ENCODE results near the gene PROCA1. TPM values are rescaled to one million over a fixed set of nuclear protein-coding genes. Genes with fewer than 3 reads are reported as not detected.

The PROCA1 gene
- total RNA-seq, 1 donor from 2014 or later = 1.1 TPM

DNA sequence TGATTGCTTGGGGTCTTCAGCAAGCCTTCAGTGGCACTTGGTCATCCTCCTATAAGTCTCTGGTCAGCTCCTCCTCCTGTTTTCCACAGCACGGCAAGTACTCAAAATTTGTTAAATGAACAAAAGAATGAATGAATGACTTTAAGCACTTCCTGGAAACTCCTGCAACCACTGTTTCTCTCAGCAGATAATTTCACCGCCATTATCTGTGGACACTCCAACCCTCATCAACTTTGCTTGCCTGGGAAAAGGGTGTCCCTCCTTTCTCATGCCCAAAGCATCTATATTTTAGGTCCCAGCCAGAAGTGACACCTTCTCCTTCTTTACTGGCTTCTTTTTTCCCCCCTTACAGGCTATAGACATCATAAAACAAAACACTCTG, 4.4 kb downstream of the PROCA1 start:
- no peak for DNase-seq (ENCODE audit: low spot score)

DNA sequence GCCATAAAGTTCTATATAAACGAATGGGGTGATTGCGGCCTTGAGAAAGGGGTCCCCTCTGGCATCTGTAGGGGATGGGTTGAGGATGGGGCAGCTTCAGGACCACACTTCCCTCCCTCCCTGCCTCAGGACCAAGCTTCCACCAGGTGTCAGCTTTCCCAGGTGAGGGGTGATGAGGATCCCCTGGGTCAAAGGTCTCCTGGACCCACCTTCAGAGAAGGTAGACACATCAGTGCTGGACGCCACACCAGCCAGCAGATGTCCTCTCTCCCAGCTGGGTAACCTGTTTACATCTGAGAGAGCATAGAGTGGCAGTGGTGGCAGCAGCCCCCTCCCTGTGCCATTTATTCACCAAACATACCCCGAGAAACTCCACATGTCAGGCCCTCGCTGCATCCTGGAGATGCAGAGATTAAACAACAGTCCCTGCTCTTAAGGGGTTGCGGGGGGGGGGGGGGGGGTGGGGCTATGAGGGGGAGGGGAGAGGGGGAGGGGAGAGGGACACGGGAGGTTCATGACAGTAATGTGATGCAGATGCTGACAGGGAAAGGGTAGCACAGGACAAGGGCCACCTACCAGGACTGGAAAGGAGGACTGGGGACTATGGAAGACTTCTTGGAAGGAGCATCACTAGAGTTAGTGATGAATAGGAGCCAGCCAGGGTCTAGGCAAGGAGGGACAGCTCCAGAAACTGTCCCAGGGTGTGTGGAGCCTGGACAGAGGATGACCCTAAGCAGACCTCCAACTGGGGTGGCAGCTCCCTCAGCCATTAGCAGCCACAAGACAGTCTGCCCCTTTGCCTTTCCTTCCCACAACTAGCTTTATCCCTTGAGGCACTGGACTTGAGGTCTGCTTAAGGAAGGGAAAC, 5.0 kb downstream of the PROCA1 start:
- DNase-seq (ENCODE audit: low spot score) = no peak

DNA sequence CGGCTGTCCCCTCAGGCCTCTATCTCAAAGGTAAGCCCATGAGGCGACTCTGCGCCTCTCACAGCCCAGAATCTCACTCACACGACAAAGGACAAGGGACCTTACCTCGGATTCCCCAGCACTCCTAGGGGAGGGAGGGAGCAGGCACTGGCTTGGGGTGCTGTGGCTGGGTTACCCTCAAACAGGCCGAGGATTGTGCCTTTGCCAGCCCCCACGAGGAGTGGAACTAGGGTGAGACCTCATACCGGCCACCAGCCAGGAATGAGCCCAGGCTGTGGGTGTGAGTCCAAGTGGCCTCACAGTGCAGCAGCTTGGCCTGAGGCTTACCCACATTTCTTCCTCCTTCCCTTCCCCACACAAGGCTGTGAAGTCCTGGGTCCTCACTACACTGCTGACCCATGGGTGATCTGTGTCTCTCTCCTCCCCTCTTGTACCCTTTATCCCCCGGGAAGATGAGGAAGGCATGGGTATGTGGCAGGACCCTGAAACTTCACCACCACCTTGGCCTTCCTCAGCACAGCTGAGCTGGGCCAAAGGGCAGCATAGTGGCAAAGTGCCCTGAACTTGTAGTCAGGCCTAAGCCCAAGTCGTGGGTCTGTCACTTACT, 5.9 kb downstream of the PROCA1 start:
- no peak for DNase-seq (ENCODE audit: low spot score)

DNA sequence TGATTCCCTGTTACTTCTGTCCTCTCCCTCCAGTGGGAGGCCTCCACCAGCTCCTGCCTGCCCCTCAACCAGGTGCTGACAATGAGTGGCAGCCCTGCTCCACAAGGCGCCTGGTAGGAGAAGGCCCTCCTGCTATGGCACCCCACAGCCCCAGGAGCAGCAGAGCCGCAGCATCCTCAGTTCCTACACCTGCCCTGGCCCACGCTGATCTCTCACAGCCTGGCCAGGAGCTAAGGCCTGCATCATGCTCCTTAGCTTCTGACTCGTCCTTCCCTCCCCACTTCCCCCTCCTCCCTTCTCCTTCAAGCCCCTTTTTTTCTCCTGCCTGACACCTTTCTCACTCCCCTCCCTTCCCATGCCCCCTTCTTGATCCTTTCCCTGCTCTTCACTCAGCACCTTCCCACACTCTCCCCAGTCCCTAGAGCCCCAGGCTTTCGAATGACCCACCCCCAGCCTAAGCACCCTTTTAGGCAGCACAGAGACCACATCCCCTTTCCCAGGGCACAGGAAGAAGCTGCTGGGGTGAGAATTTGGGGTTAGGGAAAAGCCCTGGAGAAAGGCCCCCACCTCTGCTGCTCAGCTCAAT, 6.5 kb downstream of the PROCA1 start:
- DNase-seq (ENCODE audit: low spot score) = no peak

DNA sequence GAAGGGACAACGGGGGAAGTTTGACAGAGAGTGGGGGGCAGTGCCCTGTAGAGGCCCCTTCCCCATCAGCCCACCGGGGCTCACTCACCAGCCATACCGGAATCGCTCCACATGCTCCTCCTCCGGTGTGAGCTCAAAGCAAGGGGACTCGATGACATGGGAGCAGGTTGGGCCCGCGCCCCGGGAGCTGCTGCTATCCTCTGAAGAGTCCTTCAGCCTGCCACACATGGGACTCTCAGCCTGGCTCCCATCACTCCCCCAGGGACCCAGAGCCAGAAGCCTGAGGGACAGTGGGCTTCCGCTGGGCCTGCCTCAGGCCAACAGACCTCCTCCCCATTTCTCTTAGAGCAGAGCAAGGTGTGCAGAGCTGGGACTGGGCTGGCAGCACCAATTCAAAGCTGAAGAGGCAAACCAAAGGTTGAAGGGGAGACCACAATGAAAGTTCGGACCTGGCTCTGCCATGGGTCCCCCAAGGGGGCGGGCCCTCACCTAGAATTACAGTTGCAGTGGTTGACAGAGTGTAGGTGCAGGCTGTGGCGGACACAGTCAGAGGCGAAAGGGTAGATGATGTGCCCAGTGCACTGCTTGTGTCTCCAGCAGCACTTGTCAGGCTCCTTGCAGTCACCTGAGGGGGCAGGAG, 7.3 kb downstream of the PROCA1 start:
- no peak for DNase-seq (ENCODE audit: low spot score)

DNA sequence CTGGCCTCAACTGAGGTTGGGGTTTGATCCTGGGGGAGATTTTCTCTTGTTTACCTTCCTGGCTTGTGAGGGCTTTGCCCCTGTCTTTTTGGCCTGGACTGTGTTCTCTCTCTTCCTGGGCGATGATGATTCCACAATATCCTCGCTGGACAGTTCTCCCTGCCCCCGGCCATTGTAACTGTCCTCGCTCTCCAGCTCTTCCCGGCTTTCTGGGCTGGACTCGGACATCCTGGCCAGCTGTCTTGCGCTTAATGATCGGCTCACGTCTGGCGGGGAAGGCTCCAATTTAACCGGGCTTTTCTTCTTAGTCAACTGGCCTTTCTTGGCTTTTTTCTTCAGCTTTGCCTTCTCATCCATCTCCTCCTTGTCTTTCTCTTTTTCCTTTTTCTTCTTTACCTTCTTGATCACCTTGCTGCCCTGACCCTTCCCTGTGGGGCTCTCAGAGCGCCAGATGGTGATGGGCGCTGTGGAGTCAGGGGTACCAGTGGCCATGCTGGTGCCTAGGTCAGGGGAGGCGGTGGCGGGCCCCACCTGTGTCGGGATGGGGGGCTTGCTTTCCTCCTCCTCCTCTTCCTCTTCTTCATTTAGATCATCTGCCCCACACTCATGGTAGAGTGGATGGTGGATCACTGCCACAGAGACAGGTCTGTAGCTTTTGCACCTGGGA, 8.0 kb downstream of the PROCA1 start:
- no peak for DNase-seq (ENCODE audit: low spot score)

DNA sequence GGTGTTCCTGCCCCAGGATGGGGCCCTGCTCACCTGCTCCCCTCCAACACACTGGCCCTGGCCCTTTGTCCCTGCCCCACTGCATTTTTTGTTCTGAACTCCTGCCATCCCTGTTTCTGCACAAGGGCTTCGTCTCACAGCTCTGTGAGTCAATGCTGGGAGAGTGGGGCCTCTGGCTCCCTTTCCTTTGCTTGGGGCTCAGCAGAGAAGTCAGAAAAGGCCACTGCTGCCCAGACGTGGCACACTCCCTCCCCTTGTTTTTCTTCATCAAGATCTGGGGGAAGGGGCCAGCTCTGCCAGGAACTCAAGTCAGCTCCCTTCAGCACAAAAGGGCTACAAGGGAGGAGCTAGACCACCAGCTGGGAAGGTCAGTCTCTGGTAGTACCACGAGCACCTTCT, 8.9 kb downstream of the PROCA1 start:
- no peak for DNase-seq (ENCODE audit: low spot score)

DNA sequence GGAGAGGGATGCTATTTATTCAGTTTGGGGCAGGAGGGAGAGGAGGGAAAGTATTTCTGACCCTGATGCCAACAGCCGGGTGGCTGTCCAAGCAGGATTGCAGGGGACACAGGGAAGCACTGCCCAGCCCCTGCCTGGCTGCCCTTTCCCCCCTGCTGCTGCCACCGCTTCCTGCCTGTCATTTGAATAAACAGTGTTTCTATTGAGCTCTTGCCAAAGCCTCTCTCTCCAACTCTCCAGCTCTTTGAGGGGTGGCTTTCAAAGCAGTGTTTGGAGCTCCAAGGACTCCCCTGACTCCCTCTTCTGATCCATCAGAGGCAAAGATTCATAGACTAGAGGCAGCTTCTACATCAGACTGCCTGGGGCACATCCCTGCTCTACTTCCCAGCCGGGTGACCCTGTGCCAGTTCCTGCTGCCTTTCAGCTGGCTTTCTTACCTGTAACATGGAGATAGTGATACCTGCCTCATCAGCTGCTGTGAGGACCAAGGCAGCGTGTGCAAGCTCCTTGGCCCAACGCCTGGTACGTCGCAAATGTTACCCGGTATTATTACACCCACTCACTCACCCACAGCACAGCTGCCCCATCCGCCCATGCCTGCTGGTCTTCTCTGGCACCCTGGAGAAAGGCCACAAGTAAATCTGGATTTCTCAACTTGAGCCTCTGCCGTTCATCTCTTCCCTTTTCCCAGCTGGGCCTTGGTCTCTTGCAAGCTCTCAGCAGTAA, 9.5 kb downstream of the PROCA1 start:
- no peak for DNase-seq (ENCODE audit: low spot score)

DNA sequence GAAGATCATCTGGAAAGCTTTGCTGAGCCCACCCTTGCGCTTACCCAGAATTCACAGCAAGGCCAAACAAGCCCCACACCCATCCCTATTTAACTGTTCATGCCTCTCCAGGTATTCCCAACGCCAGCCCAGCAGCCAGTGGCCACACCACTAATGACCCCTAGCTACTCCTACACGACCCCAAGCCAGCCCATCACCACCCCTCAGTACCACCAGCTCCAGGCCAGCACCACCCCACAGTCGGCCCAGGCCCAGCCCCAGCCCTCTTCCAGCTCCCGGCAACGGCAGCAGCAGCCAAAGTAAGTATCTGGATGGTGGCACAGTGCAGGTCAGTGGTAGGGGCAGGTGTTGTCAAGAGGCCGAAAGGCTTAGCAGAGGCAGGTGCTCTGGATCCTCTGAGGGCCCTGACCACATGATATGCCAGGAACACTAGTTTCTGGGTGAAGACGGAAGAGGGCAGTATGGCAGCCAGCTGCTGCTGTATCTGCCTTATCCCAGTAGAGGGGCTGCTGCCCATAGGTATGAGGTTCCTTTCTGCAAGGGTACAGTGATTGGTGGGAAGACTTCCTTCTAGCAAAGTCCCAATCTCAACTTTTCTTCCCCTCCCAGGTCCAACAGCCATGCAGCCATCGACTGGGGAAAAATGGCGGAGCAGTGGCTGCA, 10.7 kb downstream of the PROCA1 start:
- DNase-seq (ENCODE audit: low spot score) = no peak

DNA sequence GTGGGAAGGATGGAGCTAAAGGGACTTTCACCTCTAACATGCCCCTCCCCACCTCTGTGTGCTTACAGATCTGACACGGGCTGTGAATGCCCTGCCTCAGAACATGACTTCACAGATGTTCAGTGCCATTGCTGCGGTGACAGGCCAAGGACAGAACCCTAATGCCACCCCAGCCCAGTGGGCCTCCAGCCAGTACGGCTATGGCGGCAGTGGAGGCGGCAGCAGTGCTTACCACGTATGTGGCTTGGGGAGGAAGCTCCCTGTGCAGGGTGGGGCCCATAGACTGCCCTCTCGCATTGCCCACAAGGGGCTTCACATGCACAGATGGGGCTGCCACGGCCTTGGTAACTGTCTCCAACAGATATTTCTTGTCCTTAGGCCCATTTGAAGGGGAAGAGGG, 11.4 kb downstream of the PROCA1 start:
- DNase-seq (ENCODE audit: low spot score) = no peak

DNA sequence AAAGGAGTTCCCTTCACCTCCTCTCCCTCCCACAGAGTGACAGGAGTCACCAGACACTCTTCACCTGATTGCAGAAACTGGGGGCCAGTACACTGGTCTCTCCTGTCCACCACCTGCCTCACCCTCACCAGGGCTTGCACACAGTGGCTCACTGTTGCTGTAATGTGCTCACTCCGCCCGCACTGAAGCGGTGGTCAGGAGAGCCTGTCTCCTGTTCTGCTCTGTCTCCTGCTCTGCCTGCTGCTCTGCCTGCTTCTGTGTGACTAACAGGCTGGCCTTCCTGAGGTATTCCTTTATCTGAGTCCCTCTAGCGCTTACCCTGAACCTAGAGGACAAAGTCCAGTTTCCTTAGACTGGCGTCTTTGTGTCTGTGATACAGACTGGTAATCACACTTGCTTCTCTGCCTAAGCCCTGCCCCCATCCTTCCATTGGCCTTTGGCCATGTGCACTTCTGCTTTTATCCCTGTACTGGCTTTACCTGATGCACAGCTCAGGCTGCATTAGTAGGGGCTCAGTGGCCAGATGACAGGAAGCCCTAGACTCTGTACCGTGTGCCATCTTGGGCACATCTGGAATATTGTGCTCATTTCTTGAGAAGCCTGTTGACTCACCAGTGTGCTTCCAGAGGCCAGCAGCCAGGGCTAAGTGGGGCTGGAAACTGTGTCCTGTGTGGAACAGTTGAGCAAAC, 13.3 kb downstream of the PROCA1 start:
- no peak for DNase-seq (ENCODE audit: low spot score)

DNA sequence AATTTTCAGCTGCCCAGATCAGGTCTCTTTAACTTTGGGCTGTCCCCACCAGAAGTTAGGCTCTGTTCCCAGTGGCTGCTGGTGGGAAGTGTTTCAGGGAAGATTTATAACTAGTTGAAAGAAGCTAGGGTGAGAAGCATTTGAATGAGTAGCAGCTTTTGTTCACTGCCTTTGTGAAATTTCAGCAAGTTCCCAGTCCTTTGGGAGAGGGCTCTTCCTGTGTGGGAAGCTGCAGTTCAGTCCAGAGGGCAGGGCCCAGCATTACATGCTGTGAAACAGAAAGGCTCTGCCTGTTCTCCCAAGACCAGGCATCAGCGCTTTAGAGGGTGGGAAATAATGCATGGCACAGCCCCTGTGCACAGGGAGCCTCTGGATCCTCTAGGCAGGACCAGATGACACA, 17.8 kb downstream of the PROCA1 start:
- no peak for DNase-seq (ENCODE audit: low spot score)

DNA sequence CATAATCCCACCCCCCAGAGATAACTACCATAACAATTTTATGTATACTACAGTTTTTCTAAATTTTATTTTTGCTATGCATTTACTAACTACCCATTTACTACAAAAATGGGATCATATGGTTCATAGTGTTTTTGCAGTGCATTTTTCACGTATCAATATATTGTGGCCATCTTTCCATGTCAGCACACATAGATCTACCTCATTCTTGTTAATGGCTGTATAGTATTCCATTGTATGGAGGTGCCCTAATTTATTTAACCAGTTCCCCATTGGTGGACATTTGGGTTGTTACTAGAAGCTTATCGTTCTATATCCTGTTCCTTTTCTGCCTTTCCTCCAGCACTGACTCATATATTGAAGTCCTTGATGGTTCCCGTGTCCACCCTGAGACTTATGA, 22.7 kb downstream of the PROCA1 start:
- DNase-seq (ENCODE audit: low spot score) = no peak

DNA sequence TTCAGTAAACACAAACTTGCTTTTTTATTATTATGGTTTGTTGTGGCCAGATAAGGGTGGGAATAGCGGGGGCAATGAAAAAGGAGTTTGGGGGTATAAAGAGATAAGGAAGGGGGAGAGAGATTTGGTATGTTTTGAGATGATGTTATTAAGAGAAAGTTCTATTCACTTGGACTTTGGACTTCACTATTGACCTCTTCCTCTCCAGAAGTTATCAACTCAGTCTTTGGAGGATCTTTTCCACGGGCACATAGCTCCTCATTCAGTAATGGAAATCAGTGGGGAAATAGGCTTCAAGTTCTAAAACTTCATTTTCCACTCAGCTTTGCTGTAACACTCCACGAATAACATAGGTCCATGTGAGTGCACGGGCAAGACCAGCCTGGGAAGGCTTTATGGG, 23.2 kb downstream of the PROCA1 start:
- DNase-seq (ENCODE audit: low spot score) = no peak

DNA sequence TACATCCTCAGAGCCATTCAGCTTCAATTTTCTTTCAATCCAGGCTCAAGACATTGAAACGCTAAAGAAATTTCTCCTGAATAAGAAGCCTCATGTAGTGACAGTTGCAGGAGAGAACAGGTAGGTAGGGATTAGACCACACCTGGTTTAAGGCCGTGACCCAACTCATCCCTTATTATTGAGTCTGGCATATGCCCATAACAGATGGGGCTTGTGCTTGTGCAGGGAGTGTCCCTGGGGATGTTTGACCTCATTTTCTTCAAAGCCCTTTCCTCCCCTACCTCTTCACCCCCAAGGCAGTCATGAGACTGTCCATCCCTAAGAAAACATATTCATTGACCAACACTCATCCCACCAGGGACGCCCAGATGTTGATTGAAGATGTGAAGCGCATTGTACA, 25.4 kb downstream of the PROCA1 start:
- no peak for DNase-seq (ENCODE audit: low spot score)

DNA sequence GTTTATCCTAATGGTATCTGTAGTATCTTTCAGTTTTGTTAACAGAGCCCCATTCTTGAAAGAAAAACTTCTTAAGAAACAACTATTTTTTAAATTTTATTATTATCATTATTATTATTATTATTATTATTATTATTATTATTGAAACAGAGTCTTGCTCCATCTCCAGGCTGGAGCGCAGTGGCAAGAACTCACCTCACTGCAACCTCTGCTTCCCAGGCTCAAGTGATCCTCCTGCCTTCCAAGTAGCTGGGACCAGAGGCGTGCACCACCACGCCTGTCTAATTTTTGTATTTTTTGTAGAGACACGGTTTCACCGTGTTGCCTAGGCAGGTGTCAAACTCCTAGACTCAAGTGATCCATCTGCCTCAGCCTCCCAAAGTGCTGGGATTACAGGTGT, 26.3 kb downstream of the PROCA1 start:
- DNase-seq (ENCODE audit: low spot score) = no peak

DNA sequence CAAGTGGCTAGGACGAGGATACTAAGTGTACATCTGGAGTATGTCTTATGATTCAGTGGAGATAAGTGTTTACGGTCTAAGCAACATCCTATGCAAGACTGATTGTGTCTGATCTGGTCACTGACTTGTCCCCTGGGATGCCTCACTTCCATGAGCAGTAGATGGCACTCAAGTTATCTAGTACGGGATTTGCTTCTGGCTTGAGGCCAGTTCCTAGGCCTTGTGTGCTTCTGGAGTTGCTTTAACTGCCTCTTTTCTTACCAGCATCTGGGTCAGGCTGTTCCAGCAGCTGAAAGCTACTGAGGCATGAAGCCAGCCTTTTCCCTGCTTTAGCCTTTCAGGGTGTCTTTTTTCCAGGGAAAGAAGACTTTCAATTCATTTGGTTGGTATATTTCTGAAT, 26.7 kb downstream of the PROCA1 start:
- DNase-seq (ENCODE audit: low spot score) = no peak

DNA sequence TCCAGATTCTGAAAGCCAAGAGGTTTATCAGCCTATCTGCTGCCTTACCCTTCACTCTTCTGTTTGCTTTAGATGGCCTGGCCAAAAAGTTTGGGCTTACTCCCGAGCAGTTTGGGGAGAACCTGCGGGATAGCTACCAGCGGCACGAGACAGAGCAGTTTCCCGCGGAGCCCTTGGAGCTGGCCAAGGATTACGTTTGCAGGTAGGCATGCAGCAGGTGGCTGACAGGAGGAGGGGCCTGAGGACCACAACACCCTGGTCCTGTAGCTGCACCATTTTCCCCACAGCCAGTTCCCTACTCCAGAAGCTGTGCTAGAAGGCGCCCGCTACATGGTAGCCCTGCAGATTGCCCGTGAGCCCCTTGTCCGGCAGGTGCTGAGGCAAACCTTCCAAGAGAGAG, 29.0 kb downstream of the PROCA1 start:
- no peak for DNase-seq (ENCODE audit: low spot score)

DNA sequence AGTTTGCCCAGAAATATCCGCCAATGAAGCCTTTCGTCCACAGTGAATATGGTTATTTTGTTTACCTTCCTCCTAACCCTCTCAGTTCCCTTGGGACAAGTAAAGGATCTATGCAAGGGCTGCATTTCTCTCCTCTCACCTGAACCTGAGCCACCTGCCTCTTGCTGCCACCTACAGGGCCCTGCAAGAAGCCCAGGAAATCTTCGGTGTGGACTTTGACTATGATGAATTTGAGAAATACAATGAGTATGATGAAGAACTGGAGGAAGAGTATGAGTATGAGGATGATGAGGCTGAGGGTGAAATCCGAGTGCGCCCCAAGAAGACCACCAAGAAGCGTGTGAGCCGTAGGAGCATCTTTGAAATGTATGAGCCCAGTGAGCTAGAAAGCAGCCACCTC, 35.7 kb downstream of the PROCA1 start:
- DNase-seq (ENCODE audit: low spot score) = no peak

DNA sequence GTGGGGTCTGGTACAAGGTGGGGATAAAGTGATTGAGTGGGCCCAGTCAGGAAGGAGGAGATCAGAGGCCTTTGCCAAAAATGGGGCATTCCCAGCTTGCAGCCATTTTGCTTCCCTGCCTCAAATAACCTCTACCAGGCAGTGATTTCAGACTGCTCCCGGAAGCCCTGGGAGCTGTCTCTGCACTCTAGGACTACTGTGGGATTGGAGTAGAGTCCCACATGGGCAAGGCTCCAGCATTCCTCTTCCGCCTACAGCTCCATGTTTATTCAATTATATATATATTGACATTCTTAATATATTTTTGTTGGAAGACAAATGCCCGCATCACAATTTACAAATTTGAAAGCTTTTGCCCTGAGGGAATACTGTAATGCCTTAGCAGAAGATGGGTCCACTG, 36.2 kb downstream of the PROCA1 start:
- DNase-seq (ENCODE audit: low spot score) = no peak

Measured in ureter (tissue), 1 donor.